Measurements from ENCODE around the gene PLA2R1.

GRCh38 chr2:159890551-159891266 lies 171.7 kb downstream of the PLA2R1 start:
- TF ChIP-seq, protein P1, sequence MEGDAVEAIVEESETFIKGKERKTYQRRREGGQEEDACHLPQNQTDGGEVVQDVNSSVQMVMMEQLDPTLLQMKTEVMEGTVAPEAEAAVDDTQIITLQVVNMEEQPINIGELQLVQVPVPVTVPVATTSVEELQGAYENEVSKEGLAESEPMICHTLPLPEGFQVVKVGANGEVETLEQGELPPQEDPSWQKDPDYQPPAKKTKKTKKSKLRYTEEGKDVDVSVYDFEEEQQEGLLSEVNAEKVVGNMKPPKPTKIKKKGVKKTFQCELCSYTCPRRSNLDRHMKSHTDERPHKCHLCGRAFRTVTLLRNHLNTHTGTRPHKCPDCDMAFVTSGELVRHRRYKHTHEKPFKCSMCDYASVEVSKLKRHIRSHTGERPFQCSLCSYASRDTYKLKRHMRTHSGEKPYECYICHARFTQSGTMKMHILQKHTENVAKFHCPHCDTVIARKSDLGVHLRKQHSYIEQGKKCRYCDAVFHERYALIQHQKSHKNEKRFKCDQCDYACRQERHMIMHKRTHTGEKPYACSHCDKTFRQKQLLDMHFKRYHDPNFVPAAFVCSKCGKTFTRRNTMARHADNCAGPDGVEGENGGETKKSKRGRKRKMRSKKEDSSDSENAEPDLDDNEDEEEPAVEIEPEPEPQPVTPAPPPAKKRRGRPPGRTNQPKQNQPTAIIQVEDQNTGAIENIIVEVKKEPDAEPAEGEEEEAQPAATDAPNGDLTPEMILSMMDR (IDR thresholded peaks at IDR 0.05) = no peak
- TF ChIP-seq POLR2A (IDR thresholded peaks at IDR 0.05) = no peak
